ENCODE measurements around the gene ADCY3.

- no peak for TF ChIP-seq CTCF (conservative IDR thresholded peaks at IDR 0.05)
- TF ChIP-seq ZFX (IDR thresholded peaks at IDR 0.05), result no peak
Observed at GRCh38 chr2:24878341-24878740, 41.7 kb downstream of the ADCY3 start.

All from C4-2B (cell line).